ENCODE results near the gene AVPR2.
A peak's percentile ranks its signal among the peaks of the same experiment; 100 is the strongest.

Gene AVPR2

DNA sequence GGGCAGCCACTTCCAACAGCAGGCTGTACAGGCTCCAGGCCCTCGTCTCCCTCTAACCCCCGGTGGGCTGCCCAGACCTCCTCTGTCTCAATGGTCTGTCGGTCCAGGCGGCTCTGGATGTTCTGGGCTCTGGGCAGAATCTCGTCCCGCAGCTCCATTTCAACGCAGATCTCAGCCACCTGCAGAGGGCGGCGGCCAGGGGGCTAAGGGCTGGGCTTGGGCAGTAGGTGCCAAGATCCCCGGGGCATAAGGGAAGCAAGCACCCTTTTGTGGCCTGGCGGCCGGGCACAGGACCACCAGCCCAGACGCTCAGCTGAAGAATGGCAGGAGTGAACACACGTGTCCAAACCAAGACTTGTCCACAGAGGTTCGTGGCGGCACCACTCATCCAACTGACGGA is 9.2 kb downstream of the AVPR2 start:
- no peak for DNase-seq (ENCODE audit: low read depth)

- no peak for DNase-seq (ENCODE audit: low read depth)
These were observed 13.4 kb downstream of the AVPR2 start for GRCh38 chrX:153917869-153918268.

- DNase-seq (ENCODE audit: low read depth), result no peak
These were observed 14.8 kb downstream of the AVPR2 start for GRCh38 chrX:153919281-153919680.

GRCh38 chrX:153920546-153920945 is 16.1 kb downstream of the AVPR2 start:
- no peak for DNase-seq (ENCODE audit: low read depth)

GRCh38 chrX:153921070-153921469 is 16.6 kb downstream of the AVPR2 start:
- no peak for DNase-seq (ENCODE audit: low read depth)

DNA sequence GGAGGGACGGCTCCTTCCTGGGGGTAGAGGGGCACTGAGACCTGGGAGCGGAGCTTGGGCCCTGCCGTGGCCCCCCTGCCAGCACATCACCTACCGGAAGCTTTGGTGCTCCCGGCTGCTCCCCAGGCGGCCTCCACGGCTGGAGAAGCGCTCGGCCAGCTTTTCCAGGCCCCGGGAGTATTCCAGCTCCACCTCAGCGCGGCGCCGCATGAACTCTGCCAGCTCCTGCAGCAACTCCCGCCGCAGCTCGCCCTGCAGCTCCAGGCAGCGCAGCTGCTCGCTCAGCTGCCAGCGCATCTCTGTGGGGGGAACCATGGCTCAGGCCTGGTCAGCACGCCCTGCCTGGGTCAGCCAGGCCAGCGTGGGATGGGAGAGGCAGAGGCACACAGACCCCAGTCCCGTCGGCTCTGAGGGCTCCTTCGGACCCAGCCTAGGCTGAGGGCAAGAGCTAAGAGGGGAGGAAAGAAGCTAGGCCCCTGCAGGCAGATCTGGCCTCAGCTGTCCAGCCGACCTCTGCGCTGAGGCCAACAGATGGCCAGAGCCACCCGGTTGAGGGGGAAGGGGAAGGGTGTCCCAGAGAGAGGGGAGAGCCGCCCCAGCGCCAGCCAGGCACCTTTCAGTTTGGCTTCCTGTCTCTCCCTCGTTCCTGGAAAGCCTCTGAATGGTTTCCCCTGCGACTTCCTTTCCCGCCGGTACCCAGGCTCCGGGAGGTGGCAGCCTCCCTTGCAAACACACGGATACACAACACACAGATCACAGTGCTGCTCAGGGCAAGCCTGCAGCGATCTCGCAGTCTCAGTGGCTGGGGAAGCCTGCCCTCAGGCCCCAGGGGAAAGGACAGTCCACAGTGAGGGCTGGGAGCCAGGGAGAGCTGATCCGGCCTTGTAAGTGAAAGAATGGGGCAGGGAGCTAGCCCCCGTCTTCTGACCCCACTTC is 17.3 kb downstream of the AVPR2 start:
- DNase-seq (ENCODE audit: low read depth), result no peak

DNA sequence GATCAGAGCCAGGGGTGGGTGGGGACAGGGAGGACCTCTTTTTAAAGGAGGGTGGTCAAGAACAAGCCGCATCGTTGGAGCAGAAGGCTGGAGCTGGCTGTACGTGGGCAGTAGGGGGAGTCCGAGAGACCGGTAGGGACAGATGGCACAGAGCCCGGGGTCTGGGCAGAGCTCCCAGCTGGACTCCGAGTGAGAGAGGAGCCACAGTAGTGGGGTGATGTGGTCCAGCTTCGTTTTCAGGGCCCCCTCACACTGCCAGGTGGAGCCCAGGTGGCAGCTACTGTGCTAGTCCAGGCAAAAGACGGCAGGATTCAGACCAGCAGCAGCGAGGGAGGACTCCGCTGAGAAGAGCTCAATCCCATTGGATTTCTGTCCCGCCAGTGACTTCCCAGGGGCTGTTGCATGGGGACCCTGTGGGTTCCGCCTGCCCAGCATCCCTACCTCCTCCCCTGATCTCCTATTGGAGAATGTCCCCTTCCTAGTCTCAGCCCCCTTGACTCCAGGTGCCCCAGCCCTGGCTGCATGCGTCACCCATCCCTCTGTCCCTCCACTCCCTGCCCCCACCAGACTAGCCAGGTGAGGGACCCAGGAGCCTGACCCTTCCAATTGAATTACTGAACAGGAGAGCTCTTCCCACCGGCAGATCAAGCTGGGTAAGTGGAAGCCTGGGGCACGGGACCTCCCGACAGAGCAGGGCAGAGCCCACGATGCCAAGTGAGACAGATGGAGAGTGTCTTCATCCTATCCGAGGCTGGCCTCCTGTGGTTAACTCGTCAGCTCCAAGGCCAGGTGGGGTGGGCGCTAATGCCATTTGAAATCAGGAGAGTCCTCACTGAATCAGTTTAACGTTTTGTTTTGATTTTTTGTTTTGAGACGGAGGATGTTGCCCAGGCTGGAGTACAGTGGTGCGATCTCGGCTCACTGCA is 18.7 kb downstream of the AVPR2 start:
- DNase-seq (ENCODE audit: low read depth), result no peak

GRCh38 chrX:153924149-153924861 is 19.8 kb downstream of the AVPR2 start:
- no peak for DNase-seq (ENCODE audit: low read depth)

GRCh38 chrX:153925387-153925738 is 20.9 kb downstream of the AVPR2 start:
- DNase-seq (ENCODE audit: low read depth), result no peak

DNA sequence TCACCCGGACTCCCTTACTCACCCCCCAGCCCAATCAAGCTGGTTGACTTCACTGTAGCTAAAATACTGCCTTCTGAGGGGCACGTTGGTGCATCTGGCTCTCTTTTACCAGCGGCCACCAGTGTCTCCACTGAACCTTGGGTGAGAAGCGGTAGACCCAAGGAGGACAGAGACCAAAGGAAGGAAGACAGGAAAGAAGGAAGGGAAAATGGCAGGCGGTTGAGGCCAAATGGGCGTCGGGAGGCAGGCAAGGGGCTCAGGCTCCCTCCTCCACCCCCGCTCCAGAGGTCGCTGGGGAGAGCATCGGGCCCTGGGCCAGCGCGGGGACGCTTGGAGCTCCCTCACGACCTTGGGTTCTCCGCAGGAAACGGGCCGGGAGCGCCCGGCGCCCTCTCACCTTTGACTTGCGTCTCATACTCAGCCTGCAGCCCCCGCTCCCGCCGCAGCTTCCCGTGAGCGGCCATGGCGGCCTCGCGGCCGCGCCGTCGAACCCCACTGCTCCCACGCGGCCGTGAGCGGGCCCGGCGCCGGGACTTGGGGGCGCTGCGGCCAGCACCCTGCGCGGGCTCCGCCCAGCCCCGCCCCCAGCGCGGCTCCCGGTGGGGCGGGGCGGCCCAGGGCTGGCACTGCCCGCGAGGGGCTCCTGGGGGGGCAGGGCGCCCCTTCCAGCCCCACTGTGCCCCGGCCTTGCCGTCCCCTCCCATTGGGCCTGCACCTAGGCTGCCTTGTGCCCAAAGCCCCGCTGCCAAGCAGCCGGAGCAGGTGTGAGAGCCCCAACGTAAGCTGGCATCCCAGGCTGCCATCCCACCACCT is 21.5 kb downstream of the AVPR2 start, which contains the start of gene ARHGAP4:
Gene ARHGAP4 (minus strand): TSS at position 526 of the 813 bp plus-strand sequence. CDS start 62 bp downstream, at position 464.
- DNase-seq (ENCODE audit: low read depth), result peak; percentile 28

- DNase-seq (ENCODE audit: low read depth), result no peak
These were observed 22.0 kb downstream of the AVPR2 start for GRCh38 chrX:153926552-153926857.

GRCh38 chrX:153926858-153927671 is 22.6 kb downstream of the AVPR2 start:
- peak; percentile 65 for DNase-seq (ENCODE audit: low read depth)

GRCh38 chrX:153927672-153927921 is 23.1 kb downstream of the AVPR2 start:
- no peak for DNase-seq (ENCODE audit: low read depth)

GRCh38 chrX:153927922-153928760 is 23.7 kb downstream of the AVPR2 start:
- DNase-seq (ENCODE audit: low read depth), result peak; percentile 84

DNA sequence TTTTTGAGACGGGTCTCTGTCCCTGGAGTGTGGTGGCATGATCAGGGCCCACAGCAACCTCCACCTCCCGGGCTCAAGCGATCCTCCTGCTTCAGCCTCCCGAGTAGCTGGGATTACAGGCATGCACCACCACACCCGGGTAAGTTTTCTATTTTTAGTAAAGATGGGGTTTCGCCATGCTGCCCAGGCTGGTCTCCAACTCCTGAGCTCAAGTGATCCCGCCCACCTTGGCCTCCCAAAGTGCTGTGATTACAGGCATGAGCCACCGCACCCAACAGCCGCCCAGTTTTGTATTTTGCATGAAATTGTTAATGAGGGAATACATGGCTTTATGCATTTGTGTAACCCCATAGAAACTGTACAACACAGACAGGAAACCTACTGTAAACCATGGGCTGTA is 24.4 kb downstream of the AVPR2 start:
- no peak for DNase-seq (ENCODE audit: low read depth)

- DNase-seq (ENCODE audit: low read depth), result no peak
These were observed 25.1 kb downstream of the AVPR2 start for GRCh38 chrX:153929576-153929975.

- no peak for DNase-seq (ENCODE audit: low read depth)
These were observed 25.8 kb downstream of the AVPR2 start for GRCh38 chrX:153930011-153930910.

- no peak for DNase-seq (ENCODE audit: low read depth)
These were observed 26.7 kb downstream of the AVPR2 start for GRCh38 chrX:153931151-153931550.

DNA sequence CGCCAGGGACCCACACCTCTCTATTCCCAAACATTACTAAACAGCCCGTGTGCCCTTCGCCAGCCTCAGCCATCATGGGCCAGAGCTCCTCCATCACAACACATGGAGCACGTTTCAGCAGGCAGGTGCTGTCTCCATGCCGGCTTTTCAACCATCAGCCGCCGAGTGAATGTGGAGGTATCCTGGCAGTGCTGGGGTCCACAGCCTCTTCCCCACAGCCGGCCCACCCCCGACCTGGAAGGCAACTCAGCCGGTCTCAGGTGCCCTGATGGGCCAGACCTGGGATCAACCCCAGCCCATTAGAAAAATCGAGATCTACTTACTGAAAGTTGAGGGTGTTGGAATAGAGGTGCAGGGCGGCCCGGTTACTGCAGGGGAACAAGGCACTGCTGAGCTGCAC is 27.3 kb downstream of the AVPR2 start:
- no peak for DNase-seq (ENCODE audit: low read depth)

Measured in activated T-cell treated with anti-CD3 and anti-CD28 coated beads for 24 hours (primary cell).